ENCODE data around the gene LRSAM1.
"Not testable (repeated sequence)": the region's sequence is repeated elsewhere in the genome, so short reads cannot be mapped to it uniquely, and the experiment has no call there.

Gene LRSAM1

GRCh38 chr9:127463911-127464310, 12.6 kb downstream of the LRSAM1 start:
- Mint-ChIP-seq H3K4me3 (no peak overlapping the region), H3K9me3 (ENCODE audit: low read depth) (no peaks in the 10 kb centered on the region), H3K27ac (no peak overlapping the region), H3K36me3 (peaks cover 5% of the 10 kb centered on the region), H3K4me1 (ENCODE audit: low read depth) (no peaks in the 10 kb centered on the region), H3K27me3 (no peaks in the 10 kb centered on the region)

- H3K4me1 Mint-ChIP-seq (ENCODE audit: low read depth); H3K27ac Mint-ChIP-seq; H3K9me3 Mint-ChIP-seq (ENCODE audit: low read depth); H3K4me3 Mint-ChIP-seq; H3K27me3 Mint-ChIP-seq: not testable (repeated sequence)
- peaks cover 10% of the 10 kb centered on the region for H3K36me3 Mint-ChIP-seq
These were observed 15.2 kb downstream of the LRSAM1 start for GRCh38 chr9:127466407-127466917.

GRCh38 chr9:127467621-127468020, 16.3 kb downstream of the LRSAM1 start:
- H3K4me1 Mint-ChIP-seq (ENCODE audit: low read depth): no peaks in the 10 kb centered on the region

GRCh38 chr9:127470662-127471061, 19.4 kb downstream of the LRSAM1 start:
- H3K4me1 Mint-ChIP-seq (ENCODE audit: low read depth): no peaks in the 10 kb centered on the region

More at GRCh38 chr9:127467621-127468020, 16.3 kb downstream of the LRSAM1 start:
- Mint-ChIP-seq H3K36me3 (peaks cover 7% of the 10 kb centered on the region), H3K9me3 (ENCODE audit: low read depth) (no peaks in the 10 kb centered on the region), H3K27me3 (no peaks in the 10 kb centered on the region), H3K27ac (no peak overlapping the region), H3K4me3 (no peak overlapping the region)

GRCh38 chr9:127473501-127473900, 22.2 kb downstream of the LRSAM1 start:
- Mint-ChIP-seq H3K4me3 (no peak overlapping the region), H3K9me3 (ENCODE audit: low read depth) (no peaks in the 10 kb centered on the region), H3K36me3 (peaks cover 5% of the 10 kb centered on the region), H3K4me1 (ENCODE audit: low read depth) (no peaks in the 10 kb centered on the region), H3K27me3 (no peaks in the 10 kb centered on the region), H3K27ac (no peak overlapping the region)

More at GRCh38 chr9:127470662-127471061, 19.4 kb downstream of the LRSAM1 start:
- H3K27me3 Mint-ChIP-seq: no peaks in the 10 kb centered on the region
- no peaks in the 10 kb centered on the region for H3K9me3 Mint-ChIP-seq (ENCODE audit: low read depth)
- H3K27ac Mint-ChIP-seq: no peak overlapping the region
- peaks cover 7% of the 10 kb centered on the region for H3K36me3 Mint-ChIP-seq
- H3K4me3 Mint-ChIP-seq: no peak overlapping the region

GRCh38 chr9:127473932-127474331, 22.6 kb downstream of the LRSAM1 start:
- Mint-ChIP-seq H3K27me3 (no peaks in the 10 kb centered on the region), H3K27ac (no peak overlapping the region), H3K4me1 (ENCODE audit: low read depth) (no peaks in the 10 kb centered on the region), H3K4me3 (no peak overlapping the region), H3K36me3 (peaks cover 5% of the 10 kb centered on the region), H3K9me3 (ENCODE audit: low read depth) (no peaks in the 10 kb centered on the region)

- H3K4me1 Mint-ChIP-seq (ENCODE audit: low read depth): no peaks in the 10 kb centered on the region
- no peak overlapping the region for H3K4me3 Mint-ChIP-seq
- no peak overlapping the region for H3K27ac Mint-ChIP-seq
- no peaks in the 10 kb centered on the region for H3K27me3 Mint-ChIP-seq
- peaks cover 5% of the 10 kb centered on the region for H3K36me3 Mint-ChIP-seq
- no peaks in the 10 kb centered on the region for H3K9me3 Mint-ChIP-seq (ENCODE audit: low read depth)
These were observed 23.3 kb downstream of the LRSAM1 start for GRCh38 chr9:127474592-127474991.

GRCh38 chr9:127479507-127480081, 28.3 kb downstream of the LRSAM1 start:
- H3K27me3 Mint-ChIP-seq: no peaks in the 10 kb centered on the region
- H3K9me3 Mint-ChIP-seq (ENCODE audit: low read depth): no peaks in the 10 kb centered on the region
- H3K27ac Mint-ChIP-seq: no peak overlapping the region
- no peaks in the 10 kb centered on the region for H3K36me3 Mint-ChIP-seq
- H3K4me3 Mint-ChIP-seq: no peak overlapping the region
- no peaks in the 10 kb centered on the region for H3K4me1 Mint-ChIP-seq (ENCODE audit: low read depth)

GRCh38 chr9:127482662-127483061, 31.4 kb downstream of the LRSAM1 start:
- H3K9me3 Mint-ChIP-seq (ENCODE audit: low read depth): no peaks in the 10 kb centered on the region
- H3K4me1 Mint-ChIP-seq (ENCODE audit: low read depth): no peaks in the 10 kb centered on the region
- no peaks in the 10 kb centered on the region for H3K36me3 Mint-ChIP-seq
- no peak overlapping the region for H3K4me3 Mint-ChIP-seq
- H3K27me3 Mint-ChIP-seq: no peaks in the 10 kb centered on the region
- H3K27ac Mint-ChIP-seq: no peak overlapping the region

- Mint-ChIP-seq H3K36me3 (no peaks in the 10 kb centered on the region), H3K27ac (no peak overlapping the region), H3K4me3 (no peak overlapping the region), H3K9me3 (ENCODE audit: low read depth) (no peaks in the 10 kb centered on the region), H3K4me1 (ENCODE audit: low read depth) (no peaks in the 10 kb centered on the region), H3K27me3 (no peaks in the 10 kb centered on the region)
These were observed 34.7 kb downstream of the LRSAM1 start for GRCh38 chr9:127485995-127486394.

- no peaks in the 10 kb centered on the region for H3K4me1 Mint-ChIP-seq (ENCODE audit: low read depth)
- no peaks in the 10 kb centered on the region for H3K9me3 Mint-ChIP-seq (ENCODE audit: low read depth)
- H3K27ac Mint-ChIP-seq: no peak overlapping the region
These were observed 37.6 kb downstream of the LRSAM1 start for GRCh38 chr9:127488946-127489345.

GRCh38 chr9:127489471-127490115, 38.3 kb downstream of the LRSAM1 start:
- no peak overlapping the region for H3K27ac Mint-ChIP-seq
- H3K27me3 Mint-ChIP-seq: no peaks in the 10 kb centered on the region
- no peaks in the 10 kb centered on the region for H3K36me3 Mint-ChIP-seq
- no peaks in the 10 kb centered on the region for H3K4me1 Mint-ChIP-seq (ENCODE audit: low read depth)
- no peaks in the 10 kb centered on the region for H3K9me3 Mint-ChIP-seq (ENCODE audit: low read depth)
- H3K4me3 Mint-ChIP-seq: no peak overlapping the region

More at GRCh38 chr9:127488946-127489345, 37.6 kb downstream of the LRSAM1 start:
- Mint-ChIP-seq H3K27me3 (no peaks in the 10 kb centered on the region), H3K36me3 (no peaks in the 10 kb centered on the region), H3K4me3 (no peak overlapping the region)

GRCh38 chr9:127490535-127491230, 39.4 kb downstream of the LRSAM1 start:
- no peaks in the 10 kb centered on the region for H3K36me3 Mint-ChIP-seq
- no peak overlapping the region for H3K27ac Mint-ChIP-seq
- no peaks in the 10 kb centered on the region for H3K4me1 Mint-ChIP-seq (ENCODE audit: low read depth)
- H3K27me3 Mint-ChIP-seq: no peaks in the 10 kb centered on the region
- H3K9me3 Mint-ChIP-seq (ENCODE audit: low read depth): no peaks in the 10 kb centered on the region
- H3K4me3 Mint-ChIP-seq: no peak overlapping the region

GRCh38 chr9:127491516-127491915, 40.2 kb downstream of the LRSAM1 start:
- Mint-ChIP-seq H3K9me3 (ENCODE audit: low read depth) (no peaks in the 10 kb centered on the region), H3K4me3 (no peak overlapping the region), H3K4me1 (ENCODE audit: low read depth) (no peaks in the 10 kb centered on the region), H3K36me3 (peaks cover 4% of the 10 kb centered on the region), H3K27ac (no peak overlapping the region), H3K27me3 (no peaks in the 10 kb centered on the region)

GRCh38 chr9:127492616-127493015, 41.3 kb downstream of the LRSAM1 start:
- no peaks in the 10 kb centered on the region for H3K27me3 Mint-ChIP-seq
- no peaks in the 10 kb centered on the region for H3K9me3 Mint-ChIP-seq (ENCODE audit: low read depth)
- no peak overlapping the region for H3K27ac Mint-ChIP-seq
- H3K4me1 Mint-ChIP-seq (ENCODE audit: low read depth): no peaks in the 10 kb centered on the region
- no peak overlapping the region for H3K4me3 Mint-ChIP-seq
- peaks cover 4% of the 10 kb centered on the region for H3K36me3 Mint-ChIP-seq

All from activated naive CD8-positive, alpha-beta T cell (primary cell).